H54 (cell line): Measurements from ENCODE around the gene HOOK1.
"Not testable (repeated sequence)": the region's sequence is repeated elsewhere in the genome, so short reads cannot be mapped to it uniquely, and the experiment has no call there.

Experiments used
- DNase-seq: peaks from one replicate; pipeline ENCODE4 v3.0.0; 2011; ENCODE audit warnings: low spot score, mixed read lengths; ENCODE audit not compliant: insufficient read length
- FAIRE-seq: peaks from 3 replicates; lab custom pipeline; 2011; peaks lifted over from hg19 to GRCh38; lab: Jason Lieb, UNC
- POLR2A ChIP-seq: IDR thresholded peaks from 2 replicates; pipeline ENCODE4 v1.6.1; 2011; ENCODE audit warnings: low read depth, mild to moderate bottlenecking, low read length

The HOOK1 gene

GRCh38 chr1:59846209-59846894 lies 31.6 kb downstream of the HOOK1 start:
- FAIRE-seq (no peak), DNase-seq (no peak)
- no peak for TF ChIP-seq POLR2A

GRCh38 chr1:59846895-59847282 lies 32.1 kb downstream of the HOOK1 start:
- no peak for DNase-seq
- TF ChIP-seq POLR2A, result no peak
- no peak for FAIRE-seq

DNA sequence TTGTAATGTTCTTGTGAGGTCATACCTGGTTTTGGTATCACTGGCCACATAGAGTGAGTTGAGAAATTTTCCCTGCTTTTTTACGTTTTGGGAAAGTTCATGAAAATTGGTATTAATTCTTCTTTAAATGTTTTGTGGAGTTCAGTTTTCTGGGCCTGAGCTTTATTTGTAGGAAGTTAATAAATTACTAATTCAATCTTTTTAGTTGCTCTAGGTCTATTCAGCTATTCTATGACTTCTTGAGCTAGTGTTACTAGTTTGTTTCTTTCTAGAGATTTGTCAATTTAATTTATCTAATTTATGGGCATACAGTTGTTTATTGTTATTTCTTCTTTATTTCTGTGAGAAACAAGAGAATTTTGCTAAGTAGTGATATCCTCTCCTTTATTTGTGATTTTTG lies 37.4 kb downstream of the HOOK1 start:
- DNase-seq (no peak), FAIRE-seq (no peak)
- no peak for TF ChIP-seq POLR2A

- DNase-seq, FAIRE-seq: not testable (repeated sequence)
Measured at GRCh38 chr1:59855297-59855696, 40.5 kb downstream of the HOOK1 start.

GRCh38 chr1:59856725-59857338 lies 42.1 kb downstream of the HOOK1 start:
- DNase-seq, result no peak
- TF ChIP-seq POLR2A, result no peak
- FAIRE-seq, result no peak

GRCh38 chr1:59857679-59858354 lies 43.1 kb downstream of the HOOK1 start:
- FAIRE-seq, result no peak
- TF ChIP-seq POLR2A, result no peak

GRCh38 chr1:59866462-59866861 lies 51.7 kb downstream of the HOOK1 start:
- no peak for TF ChIP-seq POLR2A
- FAIRE-seq (no peak), DNase-seq (no peak)

More at GRCh38 chr1:59857679-59858354, 43.1 kb downstream of the HOOK1 start:
- DNase-seq, result no peak

DNA sequence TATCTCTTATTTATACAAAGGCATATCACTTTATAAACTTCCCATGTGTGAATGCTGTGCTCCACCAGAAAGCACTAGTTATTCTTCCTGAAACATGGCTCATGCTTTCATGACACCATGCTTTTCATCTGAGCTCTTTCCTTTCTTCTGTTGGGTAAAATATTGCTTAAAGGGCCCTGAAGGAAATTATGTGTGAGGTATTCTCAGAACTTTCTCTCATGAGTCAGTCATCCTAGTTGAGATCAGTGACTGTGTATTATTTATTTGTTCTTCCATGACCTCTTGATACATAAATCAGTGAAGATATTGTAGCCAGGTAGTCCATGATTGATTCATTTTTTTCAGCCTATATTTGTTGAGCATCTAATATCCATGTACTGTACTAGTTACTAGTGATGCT lies 57.0 kb downstream of the HOOK1 start:
- DNase-seq (no peak), FAIRE-seq (no peak)
- TF ChIP-seq POLR2A, result no peak

- no peak for DNase-seq
- FAIRE-seq, result no peak
- TF ChIP-seq POLR2A, result no peak
Measured at GRCh38 chr1:59877108-59877682, 62.4 kb downstream of the HOOK1 start.

DNA sequence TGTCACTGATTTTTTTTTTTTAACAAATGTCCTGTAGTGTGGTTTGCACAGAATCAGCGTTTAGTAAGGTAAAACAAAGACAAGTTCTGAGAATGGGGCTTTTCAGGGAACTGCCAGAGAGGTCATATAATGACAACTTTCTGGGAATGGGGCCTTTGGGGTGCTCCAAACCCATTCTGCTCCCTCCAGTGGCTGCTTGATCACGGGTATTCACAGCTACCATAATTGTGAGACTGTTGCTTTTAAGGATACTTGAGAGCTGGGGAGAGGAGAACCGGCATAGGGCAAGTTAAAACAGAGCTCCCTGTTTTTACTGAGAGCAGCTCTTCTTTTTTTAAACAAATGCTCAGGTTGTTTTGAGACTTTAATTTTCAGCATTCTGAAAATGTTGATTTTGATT lies 63.6 kb downstream of the HOOK1 start:
- DNase-seq (no peak), FAIRE-seq (no peak)
- TF ChIP-seq POLR2A, result no peak

DNA sequence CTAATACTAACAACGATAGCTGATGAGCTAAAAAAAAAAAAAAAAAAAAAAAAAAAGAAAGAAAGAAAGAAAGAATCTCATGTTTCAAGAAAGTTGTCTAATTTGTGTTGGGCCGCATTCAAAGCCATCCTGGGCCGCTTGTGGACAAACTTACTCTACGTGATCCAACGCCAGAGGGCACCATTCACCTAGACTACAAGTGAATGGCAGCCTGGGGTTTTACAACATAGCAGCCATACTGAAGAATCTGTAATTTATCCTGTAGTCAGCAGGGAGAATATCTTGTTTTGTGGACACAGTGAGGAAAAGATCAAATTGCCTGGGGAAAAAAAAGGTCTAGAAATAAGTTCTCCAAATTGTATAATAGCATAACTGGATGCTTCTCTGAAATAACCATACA lies 64.8 kb downstream of the HOOK1 start:
- no peak for TF ChIP-seq POLR2A
- FAIRE-seq (no peak), DNase-seq (no peak)

DNA sequence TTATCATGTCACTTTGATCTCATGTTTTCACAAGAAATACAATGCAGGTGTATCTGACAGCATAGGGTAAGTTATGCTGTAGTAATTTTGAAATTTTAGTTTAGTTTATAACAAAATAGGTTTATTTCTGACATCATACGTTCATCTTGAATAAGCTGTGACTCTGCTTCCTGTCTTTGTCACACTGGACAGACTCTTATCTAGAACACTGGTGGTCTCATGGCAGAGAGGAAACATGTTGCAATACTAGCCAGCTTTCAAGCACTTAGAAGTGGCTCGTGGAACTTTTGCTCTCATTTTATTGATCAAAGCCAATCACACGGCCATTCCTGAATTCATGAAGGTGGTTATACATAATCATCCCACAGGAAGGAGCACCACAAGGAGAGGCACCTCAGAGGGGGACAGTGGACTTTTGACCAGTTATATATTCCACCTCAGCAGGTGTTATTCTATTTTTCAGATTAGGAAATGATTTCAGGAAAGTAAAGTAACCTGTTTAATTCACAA lies 65.3 kb downstream of the HOOK1 start:
- DNase-seq, result no peak
- no peak for FAIRE-seq
- TF ChIP-seq POLR2A, result no peak

DNA sequence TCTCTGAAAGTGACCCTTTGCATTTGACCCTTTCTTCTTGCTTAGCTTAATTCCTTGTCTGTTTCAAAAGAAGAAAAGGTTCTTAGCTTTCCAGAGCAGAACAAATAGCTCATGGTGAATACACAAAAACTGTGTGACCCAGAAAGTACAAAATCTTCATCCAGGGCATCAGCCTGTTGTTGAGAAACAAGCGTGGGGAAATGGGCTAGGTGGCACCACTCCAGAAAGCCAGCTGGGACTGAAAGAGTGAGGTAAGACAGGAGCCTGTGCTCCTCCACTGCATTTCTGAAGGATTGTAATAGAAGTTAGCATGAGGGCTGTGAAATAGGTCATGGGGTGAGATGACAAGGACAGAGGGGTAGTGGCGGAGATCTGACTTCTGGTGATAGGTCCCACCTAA lies 66.0 kb downstream of the HOOK1 start:
- FAIRE-seq (no peak), DNase-seq (no peak)
- TF ChIP-seq POLR2A, result no peak

GRCh38 chr1:59885160-59885832 lies 70.5 kb downstream of the HOOK1 start:
- FAIRE-seq (no peak), DNase-seq (no peak)
- no peak for TF ChIP-seq POLR2A
